Activated CD8-positive, alpha-beta T cell treated with anti-CD3 and anti-CD28 coated beads for 36 hours (primary cell): ENCODE data around the gene KRTAP4-12. TPM values are rescaled to one million over a fixed set of nuclear protein-coding genes. Genes with fewer than 3 reads are reported as not detected.
"Not testable (repeated sequence)": the region's sequence is repeated elsewhere in the genome, so short reads cannot be mapped to it uniquely, and the experiment has no call there.

Experiments
- ATAC-seq: fragments of 200-7000 bp; cut with Tn5 transposase; one replicate; pipeline ENCODE4 v1.10.0; 2021; ENCODE audit warnings: mild to moderate bottlenecking, moderate library complexity
- CTCF ChIA-PET: fragments of 350-600 bp; sonication (Branson Sonifier 250); formaldehyde crosslinking; loops from one replicate; lab custom pipeline; 2021; ENCODE audit warnings: antibody characterized with exemption; lab: Charles Lee
- POLR2A ChIA-PET: fragments of 350-600 bp; sonication (Branson Sonifier 250); formaldehyde crosslinking; loops from one replicate; lab custom pipeline; 2021; ENCODE audit warnings: antibody characterized with exemption; lab: Charles Lee
- DNase-seq: peaks from one replicate; pipeline ENCODE4 v3.0.0-alpha.2; 2020
- H3K27ac Mint-ChIP-seq: one replicate; pipeline ENCODE4 v1.8.0; 2021; ENCODE audit warnings: mild to moderate bottlenecking, mixed read lengths
- H3K27me3 Mint-ChIP-seq: one replicate; pipeline ENCODE4 v1.8.0; 2021; ENCODE audit warnings: mixed read lengths
- H3K36me3 Mint-ChIP-seq: one replicate; pipeline ENCODE4 v1.8.0; 2021; ENCODE audit warnings: low read depth, mixed read lengths
- H3K4me1 Mint-ChIP-seq: one replicate; pipeline ENCODE4 v1.8.0; 2021; ENCODE audit warnings: low read depth, mixed read lengths
- H3K4me3 Mint-ChIP-seq: one replicate; pipeline ENCODE4 v1.8.0; 2021; ENCODE audit warnings: mild to moderate bottlenecking, moderate library complexity, mixed read lengths
- H3K9me3 Mint-ChIP-seq: one replicate; pipeline ENCODE4 v1.8.0; 2021; ENCODE audit warnings: mixed read lengths
- CTCF ChIP-seq: fragments of 200-600 bp; IDR thresholded peaks from one replicate; pipeline ENCODE4 v1.8.0; 2022; ENCODE audit warnings: antibody characterized with exemption, mild to moderate bottlenecking
- intact Hi-C: fragments of 100-400 bp; cut with micrococcal nuclease; formaldehyde crosslinking; loops from one replicate; pipeline ENCODE4 v1.10.0; 2022
- total RNA-seq, 2 experiments: library from RNA; stranded (reverse); gene quantifications; one replicate each; pipeline ENCODE4 v1.2.3, GENCODE V29; 2021

Gene KRTAP4-12
- total RNA-seq, 2 experiments from 2014 or later = not detected

GRCh38 chr17:41160648-41161047, 36.7 kb upstream of the KRTAP4-12 start, which contains the start of gene KRTAP4-4:
Gene KRTAP4-4, minus strand, starts transcription at chr17:41160748. Its CDS starts 57 bp downstream, at chr17:41160691.
- ATAC-seq = no peak
- no peak for DNase-seq
- TF ChIP-seq CTCF = no peak
- Mint-ChIP-seq H3K4me3 (no peak within 1 kb of the TSS), H3K27ac (no peak within 1 kb of the TSS), H3K4me1 (no peaks in the 10 kb centered on the region), H3K27me3 (peaks cover 2% of the 10 kb centered on the region), H3K36me3 (no peaks in the 10 kb centered on the region), H3K9me3 (no peaks in the 10 kb centered on the region)
- intact Hi-C loops = no loop called here
- POLR2A ChIA-PET = no interaction called here
- CTCF ChIA-PET = interaction anchor here (0.7 kb wide), 1 partner anchor 17 kb away, joined by 3 read pairs; the partner anchor contains the start of gene KRTAP4-2

- H3K4me1 Mint-ChIP-seq, CTCF ChIA-PET, intact Hi-C loops, DNase-seq, H3K27ac Mint-ChIP-seq, H3K4me3 Mint-ChIP-seq, POLR2A ChIA-PET, H3K9me3 Mint-ChIP-seq, ATAC-seq, H3K36me3 Mint-ChIP-seq, H3K27me3 Mint-ChIP-seq: not testable (repeated sequence)
Measured at GRCh38 chr17:41160190-41160589, 36.2 kb upstream of the KRTAP4-12 start.

GRCh38 chr17:41153856-41154255, 29.9 kb upstream of the KRTAP4-12 start:
- ChIA-PET POLR2A (no interaction called here), CTCF (no interaction called here)
- Mint-ChIP-seq H3K27ac (no peak overlapping the region), H3K4me1 (no peaks in the 10 kb centered on the region), H3K9me3 (no peaks in the 10 kb centered on the region), H3K4me3 (no peak overlapping the region), H3K27me3 (peaks cover 4% of the 10 kb centered on the region), H3K36me3 (no peaks in the 10 kb centered on the region)
- DNase-seq (no peak), ATAC-seq (no peak)
- intact Hi-C loops = no loop called here
- no peak for TF ChIP-seq CTCF

GRCh38 chr17:41151525-41151924, 27.5 kb upstream of the KRTAP4-12 start:
- ChIA-PET POLR2A (no interaction called here), CTCF (no interaction called here)
- H3K27me3 Mint-ChIP-seq = peaks cover 2% of the 10 kb centered on the region
- H3K27ac Mint-ChIP-seq = no peak overlapping the region
- TF ChIP-seq CTCF = no peak
- ATAC-seq = no peak
- DNase-seq = no peak
- H3K9me3 Mint-ChIP-seq = no peaks in the 10 kb centered on the region
- intact Hi-C loops = no loop called here
- no peaks in the 10 kb centered on the region for H3K36me3 Mint-ChIP-seq
- H3K4me3 Mint-ChIP-seq = no peak overlapping the region
- no peaks in the 10 kb centered on the region for H3K4me1 Mint-ChIP-seq

- peaks cover 2% of the 10 kb centered on the region for H3K27me3 Mint-ChIP-seq
- TF ChIP-seq CTCF = no peak
- ChIA-PET POLR2A (no interaction called here), CTCF (no interaction called here)
- no peaks in the 10 kb centered on the region for H3K4me1 Mint-ChIP-seq
- DNase-seq (no peak), ATAC-seq (no peak)
- no peaks in the 10 kb centered on the region for H3K9me3 Mint-ChIP-seq
- H3K27ac Mint-ChIP-seq = no peak overlapping the region
- no peak overlapping the region for H3K4me3 Mint-ChIP-seq
- no peaks in the 10 kb centered on the region for H3K36me3 Mint-ChIP-seq
- intact Hi-C loops = no loop called here
Measured at GRCh38 chr17:41150026-41150425, 26.0 kb upstream of the KRTAP4-12 start.

- H3K36me3 Mint-ChIP-seq = no peaks in the 10 kb centered on the region
- ATAC-seq (no peak), DNase-seq (no peak)
- no peaks in the 10 kb centered on the region for H3K9me3 Mint-ChIP-seq
- POLR2A ChIA-PET = no interaction called here
- TF ChIP-seq CTCF = no peak
- intact Hi-C loops = no loop called here
- H3K27ac Mint-ChIP-seq = no peak within 1 kb of the TSS
- peaks cover 2% of the 10 kb centered on the region for H3K27me3 Mint-ChIP-seq
- CTCF ChIA-PET = no interaction called here
- H3K4me3 Mint-ChIP-seq = no peak within 1 kb of the TSS
- no peaks in the 10 kb centered on the region for H3K4me1 Mint-ChIP-seq
Measured at GRCh38 chr17:41149652-41149985, 25.6 kb upstream of the KRTAP4-12 start, which contains the start of gene KRTAP4-5. Gene KRTAP4-5, minus strand, starts transcription at chr17:41149825. Its CDS starts 58 bp downstream, at chr17:41149767.

GRCh38 chr17:41148971-41149651, 25.1 kb upstream of the KRTAP4-12 start:
- DNase-seq, intact Hi-C loops, H3K36me3 Mint-ChIP-seq, CTCF ChIA-PET, H3K4me1 Mint-ChIP-seq, H3K4me3 Mint-ChIP-seq, H3K27ac Mint-ChIP-seq, H3K9me3 Mint-ChIP-seq, ATAC-seq, H3K27me3 Mint-ChIP-seq, POLR2A ChIA-PET: not testable (repeated sequence)
